ENCODE results near the gene CPTP. TPM values are rescaled to one million over a fixed set of nuclear protein-coding genes. Genes with fewer than 3 reads are reported as not detected.

CPTP gene
- total and polyA plus RNA-seq, 8 donors = 6.6 to 226 (median 22.8) TPM

DNA sequence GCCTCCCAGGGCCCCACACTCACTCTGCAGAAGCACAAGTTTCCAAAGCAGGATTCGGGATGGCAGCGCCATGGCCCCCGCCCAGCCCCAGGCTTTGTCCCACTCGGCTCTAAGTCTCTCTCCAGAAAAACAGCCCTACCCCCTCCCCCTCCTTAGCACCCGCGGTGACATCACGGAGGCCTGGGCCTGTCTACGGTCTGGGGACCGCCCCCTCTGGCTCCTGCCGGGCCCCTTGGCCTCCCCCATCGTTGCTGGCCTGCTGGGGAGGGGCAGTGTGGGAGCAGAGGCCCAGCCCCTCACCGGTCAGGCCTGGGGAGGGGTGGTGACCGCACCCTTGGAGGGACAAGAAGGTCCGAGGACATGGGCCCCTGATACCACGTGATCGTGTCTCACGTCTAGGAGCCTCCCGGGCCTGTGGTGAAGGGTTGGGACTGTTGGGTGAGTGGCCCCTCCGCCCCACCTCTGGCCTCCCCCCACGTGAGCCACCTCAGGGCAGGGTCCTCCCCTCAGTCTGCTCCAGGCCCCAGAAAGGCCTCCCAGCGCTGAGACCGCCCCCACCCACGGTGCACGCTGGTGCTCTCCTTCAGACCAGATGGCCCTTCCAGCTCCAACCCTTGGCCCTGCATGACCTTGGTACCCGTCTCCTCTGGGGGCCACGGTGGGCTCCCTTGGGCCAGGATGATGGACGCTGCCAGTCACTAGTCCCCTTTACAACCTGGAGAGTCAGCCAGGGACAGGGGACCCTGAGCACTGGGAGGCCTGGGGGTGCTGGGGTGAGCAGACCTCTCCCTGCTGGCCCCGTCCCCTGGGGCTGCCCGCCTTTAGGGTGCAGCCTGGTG lies 34.0 kb downstream of the CPTP start, which contains the start of gene MXRA8:
MXRA8 (minus strand) TSS at position 123 of the 839 bp plus-strand sequence; CDS start at position 72, 51 bp downstream.
- Histone ChIP-seq H3K4me3 (peak within 1 kb of the TSS; percentile 46 to 52 (median 50)), H3K27me3 (peaks cover 0 to 70% (median 39%) of the 10 kb centered on the region in 3 donors), H3K36me3 (peaks cover 0 to 13% (median 4%) of the 10 kb centered on the region in 4 donors), H3K27ac (peak within 1 kb of the TSS; percentile 77 to 89 (median 85)), H3K4me1 (peaks cover 54 to 84% (median 72%) of the 10 kb centered on the region in 4 donors), H3K9me3 (no peaks in the 10 kb centered on the region)
- DNase-seq = peak in 1 of 2 donors; percentile 93
- WGBS, 5 donors = 15 to 27% (median 22%) methylated on average over 14 to 29 of the region's 29 CpGs
- TF ChIP-seq, protein P1, sequence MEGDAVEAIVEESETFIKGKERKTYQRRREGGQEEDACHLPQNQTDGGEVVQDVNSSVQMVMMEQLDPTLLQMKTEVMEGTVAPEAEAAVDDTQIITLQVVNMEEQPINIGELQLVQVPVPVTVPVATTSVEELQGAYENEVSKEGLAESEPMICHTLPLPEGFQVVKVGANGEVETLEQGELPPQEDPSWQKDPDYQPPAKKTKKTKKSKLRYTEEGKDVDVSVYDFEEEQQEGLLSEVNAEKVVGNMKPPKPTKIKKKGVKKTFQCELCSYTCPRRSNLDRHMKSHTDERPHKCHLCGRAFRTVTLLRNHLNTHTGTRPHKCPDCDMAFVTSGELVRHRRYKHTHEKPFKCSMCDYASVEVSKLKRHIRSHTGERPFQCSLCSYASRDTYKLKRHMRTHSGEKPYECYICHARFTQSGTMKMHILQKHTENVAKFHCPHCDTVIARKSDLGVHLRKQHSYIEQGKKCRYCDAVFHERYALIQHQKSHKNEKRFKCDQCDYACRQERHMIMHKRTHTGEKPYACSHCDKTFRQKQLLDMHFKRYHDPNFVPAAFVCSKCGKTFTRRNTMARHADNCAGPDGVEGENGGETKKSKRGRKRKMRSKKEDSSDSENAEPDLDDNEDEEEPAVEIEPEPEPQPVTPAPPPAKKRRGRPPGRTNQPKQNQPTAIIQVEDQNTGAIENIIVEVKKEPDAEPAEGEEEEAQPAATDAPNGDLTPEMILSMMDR (IDR thresholded peaks at IDR 0.05) = no peak
- TF ChIP-seq POLR2AphosphoS5 (IDR thresholded peaks at IDR 0.05) = peak in 1 of 3 donors; percentile 23
- intact Hi-C loops (cut with DNase I; ENCODE audit: low total_unique reads) = no loop called here

DNA sequence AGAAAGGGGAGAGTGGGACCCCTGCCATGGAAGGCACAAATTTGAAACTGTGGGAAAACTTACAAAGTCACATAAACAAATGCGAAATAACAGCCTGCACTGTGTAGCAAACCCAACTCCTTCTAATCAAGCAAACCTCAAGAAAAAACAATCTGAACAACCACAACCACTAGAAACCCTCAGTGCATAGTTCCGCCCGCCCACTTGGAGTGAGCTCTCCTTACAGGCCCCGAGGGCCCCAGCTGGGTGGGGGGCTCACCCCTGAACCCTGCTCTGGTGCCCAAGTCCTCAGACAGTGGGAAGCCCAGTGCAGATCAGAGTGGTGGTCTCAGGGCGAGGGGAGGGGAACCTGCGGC lies 34.7 kb downstream of the CPTP start:
- peaks cover 0 to 7% (median 2%) of the 10 kb centered on the region in 4 donors for H3K36me3 ChIP-seq
- peaks cover 0 to 63% (median 33%) of the 10 kb centered on the region in 3 donors for H3K27me3 ChIP-seq
- no peaks in the 10 kb centered on the region for H3K9me3 ChIP-seq
- H3K27ac ChIP-seq = peak overlapping the region; percentile 30 to 89 (median 85)
- H3K4me1 ChIP-seq = peaks cover 47 to 77% (median 66%) of the 10 kb centered on the region in 4 donors
- DNase-seq = peak in 1 of 2 donors; percentile 55
- WGBS, 5 donors = 49 to 64% (median 56%) methylated on average over 6 of the region's 6 CpGs
- H3K4me3 ChIP-seq = no peak overlapping the region
- intact Hi-C loops (cut with DNase I; ENCODE audit: low total_unique reads) = no loop called here
- TF ChIP-seq POLR2A (IDR thresholded peaks at IDR 0.05) = no peak
- TF ChIP-seq, protein P1 (IDR thresholded peaks at IDR 0.05) = no peak

DNA sequence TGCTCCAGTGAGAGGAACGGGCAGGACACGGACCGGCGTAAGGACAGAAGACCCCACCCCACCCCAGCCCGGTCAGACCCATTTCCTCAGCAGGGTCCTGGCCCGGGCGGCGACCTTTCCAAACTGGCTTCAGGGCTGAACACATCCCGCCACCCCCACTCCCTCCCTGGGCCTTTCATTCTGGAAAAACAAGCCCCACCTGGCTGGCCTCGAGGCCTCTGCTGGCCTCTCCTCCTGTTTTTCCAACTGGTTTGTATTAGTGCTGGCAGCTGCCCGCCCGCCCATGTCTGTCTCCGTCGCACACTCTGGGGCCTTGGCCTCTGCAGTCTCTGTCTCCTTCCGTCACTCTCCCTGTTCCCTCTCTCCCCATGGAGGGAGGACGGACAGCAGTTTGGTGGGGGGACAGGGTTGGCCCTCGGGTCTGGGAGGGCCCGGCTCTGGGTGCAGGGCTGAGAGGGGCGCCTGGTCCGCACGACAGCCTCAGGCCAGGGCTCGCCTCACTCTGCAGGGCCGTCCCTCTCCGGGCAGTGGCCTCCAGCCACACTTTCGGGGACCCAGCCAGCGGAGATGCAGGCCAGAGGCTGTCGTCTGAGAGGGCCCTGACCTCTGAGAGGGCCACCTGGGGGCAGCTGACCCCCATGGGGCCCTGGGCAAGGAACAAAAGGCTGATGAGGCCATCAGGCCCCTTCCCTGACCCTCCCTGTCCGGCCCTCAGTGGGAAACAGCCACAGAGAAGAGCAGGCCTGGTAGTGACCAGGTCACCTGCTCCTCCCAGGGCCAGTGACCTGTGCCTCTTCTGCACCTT lies 35.3 kb downstream of the CPTP start:
- Histone ChIP-seq H3K27me3 (peaks cover 0 to 57% (median 27%) of the 10 kb centered on the region in 3 donors), H3K27ac (peak overlapping the region; percentile 30 to 89 (median 85)), H3K9me3 (no peaks in the 10 kb centered on the region), H3K4me3 (no peak overlapping the region), H3K4me1 (peaks cover 42 to 71% (median 60%) of the 10 kb centered on the region in 4 donors), H3K36me3 (peaks cover 0 to 1% (median 0%) of the 10 kb centered on the region in 4 donors)
- DNase-seq = peak in 1 of 2 donors; percentile 73
- intact Hi-C loops (cut with DNase I; ENCODE audit: low total_unique reads) = no loop called here
- 44 to 64% (median 59%) methylated on average over 17 to 28 of the region's 28 CpGs for WGBS, 5 donors
- no peak for TF ChIP-seq EP300 (IDR thresholded peaks at IDR 0.05)
- TF ChIP-seq, protein P1 (IDR thresholded peaks at IDR 0.05) = no peak
- TF ChIP-seq POLR2AphosphoS5 (IDR thresholded peaks at IDR 0.05) = no peak
- no peak for TF ChIP-seq POLR2A (IDR thresholded peaks at IDR 0.05)

DNA sequence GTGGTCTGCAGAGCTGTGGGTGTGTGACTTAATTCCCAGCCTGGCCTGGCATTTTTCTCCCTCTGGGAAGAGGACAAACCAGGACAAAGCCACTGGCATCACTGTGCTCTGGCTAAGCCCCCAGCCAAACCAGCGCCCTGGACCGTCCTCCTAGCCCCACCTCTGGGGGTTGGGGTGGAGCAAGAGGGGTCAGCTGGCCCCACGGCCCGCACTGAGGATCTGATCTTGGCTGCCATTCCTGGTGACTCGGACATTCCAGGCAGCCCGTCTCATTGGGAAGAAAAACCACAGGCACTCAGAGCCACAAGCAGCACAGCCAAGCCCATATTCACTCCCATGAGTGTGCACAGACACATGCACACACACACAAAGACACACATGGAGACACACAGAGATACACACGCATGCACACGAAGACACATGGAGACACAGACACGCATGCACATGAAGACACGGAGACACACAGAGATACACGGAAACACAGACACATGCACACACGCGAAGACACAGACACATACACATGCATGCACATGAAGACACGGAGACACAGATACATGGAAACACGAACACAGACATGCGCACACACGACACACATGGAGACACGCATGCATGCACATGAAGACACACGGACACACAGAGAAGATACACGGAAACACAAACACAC lies 36.0 kb downstream of the CPTP start:
- no peak for TF ChIP-seq EP300 (IDR thresholded peaks at IDR 0.05)
- TF ChIP-seq POLR2AphosphoS5 (IDR thresholded peaks at IDR 0.05) = peak in 1 of 3 donors; percentile 57
- Histone ChIP-seq H3K27ac (peak overlapping the region; percentile 30 to 89 (median 85)), H3K36me3 (no peaks in the 10 kb centered on the region), H3K27me3 (peaks cover 0 to 50% (median 19%) of the 10 kb centered on the region in 3 donors), H3K4me1 (peaks cover 34 to 64% (median 52%) of the 10 kb centered on the region in 4 donors), H3K9me3 (no peaks in the 10 kb centered on the region), H3K4me3 (no peak overlapping the region)
- peak in 1 of 2 donors; percentile 68 for DNase-seq
- intact Hi-C loops (cut with DNase I; ENCODE audit: low total_unique reads) = no loop called here
- 64 to 69% (median 65%) methylated on average over 19 to 20 of the region's 20 CpGs for WGBS, 5 donors
